HG02938 (cell line): ENCODE measurements around the gene SLC4A11.

Experiments used
- ATAC-seq: cut with Tn5 transposase; IDR thresholded peaks from one replicate; pipeline ENCODE4 v1.9.1; 2021; ENCODE audit warnings: mild to moderate bottlenecking, moderate library complexity; ENCODE audit not compliant: unreplicated experiment

SLC4A11 gene

GRCh38 chr20:3177746-3178485 is 61.1 kb downstream of the SLC4A11 start:
- no peak for ATAC-seq
